Stomach (tissue), 4 donors: ENCODE measurements around the gene GRB14.

Source experiments
- EP300 ChIP-seq: sonication (generic); formaldehyde crosslinking; IDR thresholded peaks from one replicate; pipeline ENCODE4 v1.6.1; 2017; ENCODE audit warnings: antibody characterized with exemption
- POLR2A ChIP-seq, 4 donors: fragments of 450-650 bp; IDR thresholded peaks; one replicate each; pipeline ENCODE4 v1.6.1; 2016; ENCODE audit warnings: antibody characterized with exemption in 4 of 4, control low read depth in 2 of 4, mild to moderate bottlenecking in 1 of 4, moderate library complexity in 1 of 4
- TF ChIP-seq, protein P1 (sequence below), 7 experiments: fragments of 450-650 bp in 4 of 7; fragments of 200-600 bp in 3 of 7; sonication (generic) in 3 of 7; IDR thresholded peaks; one replicate each; pipeline ENCODE4 v1.5.1; 2016 to 2019; ENCODE audit warnings: antibody characterized with exemption in 7 of 7, control low read depth in 2 of 7, mild to moderate bottlenecking in 1 of 7

DNA sequence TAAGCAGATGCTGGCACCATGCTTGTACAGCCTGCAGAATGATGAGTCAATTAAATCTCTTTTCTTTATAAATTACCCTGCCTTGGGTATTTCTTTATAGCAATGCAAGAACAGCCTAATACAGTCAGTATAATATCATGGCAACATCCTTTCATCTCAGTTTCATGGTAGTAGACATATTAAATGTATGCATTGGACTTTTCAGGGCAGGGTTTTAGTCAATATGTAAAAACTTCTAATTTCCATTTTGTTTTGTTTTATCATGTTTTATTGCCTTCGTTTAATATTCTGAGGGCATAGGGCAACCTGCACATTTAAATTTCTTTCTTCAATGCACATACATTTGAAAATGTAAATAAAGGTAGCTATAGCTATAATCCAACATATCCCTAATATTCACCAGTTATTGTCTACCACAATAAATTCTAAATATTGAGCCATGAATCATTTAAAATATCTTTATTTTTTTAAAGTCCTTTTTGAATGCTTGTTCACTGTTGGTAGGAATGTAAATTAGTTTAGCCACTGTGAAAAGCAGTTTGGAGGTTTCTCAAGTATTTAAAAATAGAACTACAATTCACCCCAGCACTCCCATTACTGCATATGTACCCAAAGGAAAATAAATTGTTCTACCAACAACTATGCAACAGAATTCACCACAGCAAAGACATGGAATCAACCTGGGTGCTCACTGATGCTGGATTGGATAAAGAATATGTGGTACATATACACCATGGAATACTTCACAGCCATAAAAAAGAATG, 41.8 kb upstream of the GRB14 start:
- TF ChIP-seq, protein P1, sequence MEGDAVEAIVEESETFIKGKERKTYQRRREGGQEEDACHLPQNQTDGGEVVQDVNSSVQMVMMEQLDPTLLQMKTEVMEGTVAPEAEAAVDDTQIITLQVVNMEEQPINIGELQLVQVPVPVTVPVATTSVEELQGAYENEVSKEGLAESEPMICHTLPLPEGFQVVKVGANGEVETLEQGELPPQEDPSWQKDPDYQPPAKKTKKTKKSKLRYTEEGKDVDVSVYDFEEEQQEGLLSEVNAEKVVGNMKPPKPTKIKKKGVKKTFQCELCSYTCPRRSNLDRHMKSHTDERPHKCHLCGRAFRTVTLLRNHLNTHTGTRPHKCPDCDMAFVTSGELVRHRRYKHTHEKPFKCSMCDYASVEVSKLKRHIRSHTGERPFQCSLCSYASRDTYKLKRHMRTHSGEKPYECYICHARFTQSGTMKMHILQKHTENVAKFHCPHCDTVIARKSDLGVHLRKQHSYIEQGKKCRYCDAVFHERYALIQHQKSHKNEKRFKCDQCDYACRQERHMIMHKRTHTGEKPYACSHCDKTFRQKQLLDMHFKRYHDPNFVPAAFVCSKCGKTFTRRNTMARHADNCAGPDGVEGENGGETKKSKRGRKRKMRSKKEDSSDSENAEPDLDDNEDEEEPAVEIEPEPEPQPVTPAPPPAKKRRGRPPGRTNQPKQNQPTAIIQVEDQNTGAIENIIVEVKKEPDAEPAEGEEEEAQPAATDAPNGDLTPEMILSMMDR (IDR thresholded peaks at IDR 0.05), result no peak
- TF ChIP-seq POLR2A (IDR thresholded peaks at IDR 0.05) (no peak), EP300 (no peak)
